CD4-positive, alpha-beta T cell treated with Interleukin-15 for 1 hour (primary cell): Measurements from ENCODE around the gene KRT5.

Experiments used
- DNase-seq: peaks from one replicate; pipeline ENCODE4 v3.0.0-alpha.2; 2020

The KRT5 gene

GRCh38 chr12:52535574-52535973 is 15.4 kb upstream of the KRT5 start:
- no peak for DNase-seq

- no peak for DNase-seq
These were observed 14.3 kb upstream of the KRT5 start for GRCh38 chr12:52534482-52534881.

- DNase-seq, result no peak
These were observed 13.7 kb upstream of the KRT5 start for GRCh38 chr12:52533686-52534470.

- no peak for DNase-seq
These were observed 12.4 kb upstream of the KRT5 start for GRCh38 chr12:52532636-52533035.

GRCh38 chr12:52531566-52532300 is 11.5 kb upstream of the KRT5 start:
- peak; percentile 51 for DNase-seq

GRCh38 chr12:52530905-52531304 is 10.7 kb upstream of the KRT5 start:
- no peak for DNase-seq

- no peak for DNase-seq
These were observed 10.2 kb upstream of the KRT5 start for GRCh38 chr12:52530366-52530765.

GRCh38 chr12:52529846-52530245 is 9.7 kb upstream of the KRT5 start:
- no peak for DNase-seq

- DNase-seq, result no peak
These were observed 9.2 kb upstream of the KRT5 start for GRCh38 chr12:52529417-52529816.

- DNase-seq, result no peak
These were observed 8.5 kb upstream of the KRT5 start for GRCh38 chr12:52528641-52529143.

GRCh38 chr12:52527121-52527800 is 7.1 kb upstream of the KRT5 start:
- DNase-seq, result no peak

GRCh38 chr12:52526511-52526951 is 6.3 kb upstream of the KRT5 start:
- DNase-seq, result no peak

GRCh38 chr12:52525661-52526499 is 5.7 kb upstream of the KRT5 start:
- DNase-seq, result no peak

- DNase-seq, result no peak
These were observed 4.9 kb upstream of the KRT5 start for GRCh38 chr12:52524898-52525591.

GRCh38 chr12:52524241-52524897 is 4.2 kb upstream of the KRT5 start:
- no peak for DNase-seq

GRCh38 chr12:52523824-52524223 is 3.6 kb upstream of the KRT5 start:
- no peak for DNase-seq

GRCh38 chr12:52522346-52523011 is 2.3 kb upstream of the KRT5 start:
- no peak for DNase-seq

GRCh38 chr12:52521568-52522266 is 1.5 kb upstream of the KRT5 start:
- DNase-seq, result no peak

GRCh38 chr12:52521175-52521567 is 977 bp upstream of the KRT5 start:
- DNase-seq, result no peak

- no peak for DNase-seq
These were observed 849 bp downstream of the KRT5 start for GRCh38 chr12:52519387-52519703.
